GM12875 (cell line): ENCODE measurements around the gene HDAC4.

Source experiments
- H3K4me3 ChIP-seq: one replicate; pipeline ENCODE4 v1.5.1; 2011; ENCODE audit warnings: low read depth, low read length, control low read depth
- TF ChIP-seq, protein P1 (sequence below): IDR thresholded peaks from 2 replicates; pipeline ENCODE4 v1.5.1; 2011; ENCODE audit warnings: low read depth, mild to moderate bottlenecking, control low read depth, inconsistent platforms, low read length, moderate library complexity, borderline replicate concordance; ENCODE audit not compliant: insufficient read depth

The HDAC4 gene

DNA sequence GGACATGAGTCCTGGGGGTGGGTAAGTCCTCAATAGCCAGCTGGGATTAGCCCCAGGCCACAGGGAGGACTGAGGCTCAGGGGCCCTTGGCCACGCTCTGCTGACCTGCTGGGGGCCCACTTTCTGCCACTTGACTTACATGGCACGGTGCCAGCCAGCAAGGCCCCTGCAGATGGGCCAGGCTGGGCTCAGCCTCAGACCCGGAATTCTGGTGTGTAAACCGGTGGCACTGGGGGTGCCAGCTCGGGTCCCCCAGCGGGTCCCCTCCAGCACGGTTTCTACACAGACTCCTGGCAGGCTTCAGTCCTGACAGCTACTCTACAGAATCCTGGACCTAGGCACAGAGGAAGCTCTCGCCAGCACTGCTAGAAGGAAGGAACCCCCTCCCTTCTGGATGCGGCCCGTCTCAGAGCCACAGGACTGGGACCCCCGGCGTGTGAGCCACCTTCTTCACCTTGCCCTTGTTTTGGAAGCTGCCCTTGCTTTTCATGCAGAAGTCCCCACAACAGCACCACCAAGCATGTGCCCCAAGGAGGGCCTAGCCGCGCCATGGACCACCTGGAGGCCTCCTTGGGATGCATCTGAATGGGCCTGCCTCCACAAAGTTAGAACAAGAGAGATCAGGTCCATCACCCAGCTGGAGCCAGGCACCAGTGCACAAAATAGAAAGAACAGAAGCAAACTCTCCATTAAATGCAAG lies 8.0 kb downstream of the HDAC4 start:
- H3K4me3 ChIP-seq: no peak overlapping the region
- TF ChIP-seq, protein P1, sequence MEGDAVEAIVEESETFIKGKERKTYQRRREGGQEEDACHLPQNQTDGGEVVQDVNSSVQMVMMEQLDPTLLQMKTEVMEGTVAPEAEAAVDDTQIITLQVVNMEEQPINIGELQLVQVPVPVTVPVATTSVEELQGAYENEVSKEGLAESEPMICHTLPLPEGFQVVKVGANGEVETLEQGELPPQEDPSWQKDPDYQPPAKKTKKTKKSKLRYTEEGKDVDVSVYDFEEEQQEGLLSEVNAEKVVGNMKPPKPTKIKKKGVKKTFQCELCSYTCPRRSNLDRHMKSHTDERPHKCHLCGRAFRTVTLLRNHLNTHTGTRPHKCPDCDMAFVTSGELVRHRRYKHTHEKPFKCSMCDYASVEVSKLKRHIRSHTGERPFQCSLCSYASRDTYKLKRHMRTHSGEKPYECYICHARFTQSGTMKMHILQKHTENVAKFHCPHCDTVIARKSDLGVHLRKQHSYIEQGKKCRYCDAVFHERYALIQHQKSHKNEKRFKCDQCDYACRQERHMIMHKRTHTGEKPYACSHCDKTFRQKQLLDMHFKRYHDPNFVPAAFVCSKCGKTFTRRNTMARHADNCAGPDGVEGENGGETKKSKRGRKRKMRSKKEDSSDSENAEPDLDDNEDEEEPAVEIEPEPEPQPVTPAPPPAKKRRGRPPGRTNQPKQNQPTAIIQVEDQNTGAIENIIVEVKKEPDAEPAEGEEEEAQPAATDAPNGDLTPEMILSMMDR: no peak

DNA sequence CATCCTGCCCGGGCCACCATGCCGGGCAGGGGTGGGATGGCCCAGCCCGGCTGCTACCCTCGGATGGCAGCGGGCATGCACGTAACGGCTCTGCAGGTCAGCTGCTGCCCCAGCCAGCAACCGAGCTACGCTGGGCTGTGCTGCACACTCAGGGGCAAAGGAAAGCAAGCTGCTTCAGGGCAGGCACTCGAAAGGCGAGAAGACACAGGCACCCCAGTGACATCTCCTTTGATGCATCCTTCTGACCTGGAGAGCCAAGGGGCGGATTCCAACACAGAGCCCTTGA lies 8.8 kb downstream of the HDAC4 start:
- no peak overlapping the region for H3K4me3 ChIP-seq
- TF ChIP-seq, protein P1: no peak

DNA sequence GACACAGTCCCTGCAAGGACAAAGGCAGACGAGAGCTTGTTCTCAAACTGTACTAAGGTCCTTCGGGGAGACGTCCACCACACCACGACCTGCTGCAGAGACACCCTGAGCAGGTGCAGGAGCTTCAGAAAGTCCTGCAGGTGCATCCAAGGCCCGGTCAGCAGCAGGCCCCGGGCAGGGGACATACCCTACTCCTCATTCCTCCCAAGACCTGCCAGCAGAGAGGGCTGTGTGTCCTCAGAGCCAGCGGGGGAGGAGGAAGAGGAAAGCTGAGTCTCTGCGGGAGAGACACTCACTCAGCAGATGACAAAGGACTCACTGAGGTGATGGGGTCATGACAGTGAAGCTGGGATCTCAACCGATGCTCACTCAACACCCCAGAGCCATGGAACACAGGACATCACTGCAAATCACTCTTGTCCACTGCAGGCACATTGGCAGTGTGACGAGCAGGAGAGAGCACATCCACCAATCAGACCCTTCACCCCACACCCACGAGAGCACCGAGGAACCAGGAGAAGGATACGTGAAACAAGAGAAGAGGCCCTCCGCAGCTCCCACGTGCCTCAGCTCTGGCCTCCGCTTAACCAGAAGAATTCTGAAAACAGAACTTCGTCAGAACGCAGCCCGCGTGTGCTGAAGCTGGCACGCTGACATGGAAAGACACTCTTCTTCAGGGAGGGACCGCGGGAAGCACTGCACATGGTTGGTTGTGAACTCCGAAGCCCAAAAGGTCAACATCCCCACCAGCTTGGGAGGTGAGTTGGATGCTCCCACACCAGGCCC lies 9.3 kb downstream of the HDAC4 start:
- H3K4me3 ChIP-seq: no peak overlapping the region
- TF ChIP-seq, protein P1: no peak

DNA sequence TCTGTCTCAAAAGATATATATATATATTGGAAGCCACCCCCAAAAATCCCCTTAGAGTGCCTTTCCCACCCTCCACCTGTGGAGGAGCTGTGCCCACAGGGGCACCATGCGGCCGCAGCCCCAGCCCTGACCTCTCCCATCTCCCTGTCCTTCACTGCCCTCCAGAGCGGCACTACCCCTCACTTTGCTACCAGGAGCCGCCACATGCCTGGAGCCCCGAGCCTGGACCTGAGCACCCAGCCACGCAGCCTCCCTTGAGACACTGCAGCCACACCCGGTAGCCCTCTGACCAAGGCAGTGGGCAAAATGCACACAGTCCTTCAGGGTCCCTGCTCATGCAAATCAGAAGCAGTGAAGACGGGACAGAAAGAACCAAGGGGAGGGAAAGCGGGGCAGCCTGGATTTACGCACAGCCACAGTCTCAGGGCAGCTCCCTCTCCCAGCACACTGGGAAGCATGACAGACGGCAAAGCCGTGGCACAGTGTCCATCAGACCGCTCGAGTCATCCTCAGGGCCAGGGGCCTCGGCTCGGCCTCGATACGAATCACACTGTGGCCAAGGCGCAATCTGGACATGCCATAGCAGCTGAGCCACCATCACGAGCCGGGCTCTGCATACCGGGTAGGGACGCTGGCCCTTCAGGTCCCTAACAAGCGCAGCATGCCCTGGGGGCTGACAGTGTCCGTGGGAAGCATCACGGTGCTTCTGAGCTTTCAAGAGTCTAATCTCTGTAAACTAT lies 10.1 kb downstream of the HDAC4 start:
- H3K4me3 ChIP-seq: no peak overlapping the region
- TF ChIP-seq, protein P1: no peak

DNA sequence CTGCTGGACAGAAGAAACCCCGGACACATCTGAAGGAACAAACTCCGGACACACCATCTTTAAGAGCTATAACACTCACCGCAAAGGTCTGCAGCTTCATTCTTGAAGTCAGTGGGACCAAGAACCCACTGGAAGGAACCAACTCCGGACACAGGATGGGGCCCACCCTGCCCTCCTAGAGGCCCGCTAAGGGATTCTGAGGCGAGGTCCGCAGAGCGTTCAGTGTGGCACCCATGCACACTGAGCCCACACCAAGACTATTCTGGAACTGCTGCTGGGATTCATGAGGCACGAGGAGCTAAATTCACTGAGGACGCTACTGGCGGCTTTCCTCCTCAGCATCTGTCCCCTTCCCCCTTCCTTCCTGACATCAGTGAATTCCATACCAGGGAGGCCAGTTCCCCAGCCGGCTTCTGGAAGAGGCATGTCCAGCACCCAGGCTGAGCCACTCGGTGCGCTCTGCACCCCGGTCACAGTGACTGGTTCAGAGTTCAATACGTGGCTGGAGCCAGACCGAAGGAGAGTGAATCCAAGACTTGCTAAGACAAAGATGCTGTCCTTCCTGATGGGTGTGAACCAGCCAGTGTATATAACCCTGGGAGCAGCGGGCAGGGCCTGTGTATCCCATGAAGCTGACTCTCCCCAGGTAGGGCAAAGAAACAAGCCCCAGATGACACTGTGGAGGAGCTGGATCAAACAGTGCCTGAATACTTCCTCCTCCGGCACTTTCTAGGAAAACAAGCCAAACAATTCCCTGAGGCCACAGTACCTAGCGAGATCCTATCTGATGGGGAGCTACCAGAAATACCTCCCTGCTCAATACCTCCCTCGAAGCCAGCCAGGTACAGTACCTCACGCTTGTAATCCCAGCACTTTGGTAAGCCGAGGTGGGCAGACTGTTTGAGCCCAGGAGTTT lies 11.1 kb downstream of the HDAC4 start:
- TF ChIP-seq, protein P1: no peak

DNA sequence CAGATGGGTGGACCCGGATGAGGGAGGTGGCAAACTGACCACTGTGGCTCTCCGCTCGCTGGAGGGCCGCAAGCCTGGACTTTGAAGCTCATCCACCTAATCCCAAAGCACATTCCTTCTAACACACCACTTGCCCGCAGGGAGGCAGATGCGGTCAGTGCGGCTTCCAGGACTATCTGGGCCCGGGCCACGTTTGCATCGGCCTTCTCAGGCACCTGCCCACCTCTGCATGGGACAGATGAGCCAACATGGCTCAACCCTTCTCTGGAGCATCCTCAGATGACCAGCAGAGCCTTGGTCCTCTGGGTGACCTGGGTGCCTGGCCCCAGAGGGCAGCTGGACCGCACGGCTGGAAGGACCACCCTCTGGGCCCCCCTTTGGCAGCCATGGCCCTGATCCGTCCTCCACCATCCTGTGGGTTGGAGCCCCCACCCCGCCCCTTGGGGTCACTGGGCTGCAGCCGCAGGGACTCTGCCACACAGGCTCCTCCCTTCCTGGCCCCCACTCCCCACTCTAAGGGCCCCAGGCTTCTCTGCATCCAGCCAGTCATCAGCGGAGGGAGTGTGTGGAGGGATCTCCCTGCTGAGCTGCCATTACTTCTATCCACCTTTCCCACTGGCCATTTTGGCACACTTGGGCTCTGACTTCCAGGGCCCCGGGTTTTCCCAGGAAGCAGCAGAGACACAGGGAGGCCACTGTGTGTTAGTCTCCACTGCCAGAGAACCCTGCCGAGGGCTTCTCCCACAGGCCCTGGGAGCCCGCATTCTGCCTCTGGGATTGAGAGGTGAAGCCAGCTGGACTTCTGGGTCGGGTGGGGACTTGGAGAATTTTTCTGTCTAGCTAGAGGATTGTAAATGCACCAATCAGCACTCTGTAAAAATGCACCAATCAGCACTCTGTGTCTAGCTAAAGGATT lies 12.3 kb downstream of the HDAC4 start:
- TF ChIP-seq, protein P1: no peak
- no peak overlapping the region for H3K4me3 ChIP-seq

More for the DNA sequence above, 11.1 kb downstream of the HDAC4 start:
- H3K4me3 ChIP-seq: no peak overlapping the region
